Activated CD4-positive, alpha-beta T cell treated with anti-CD3 and anti-CD28 coated beads, Interleukin-2, amount 50 U/mL, for 4 hours (primary cell): ENCODE measurements around the gene SHISA6.

Source experiments
- DNase-seq, 2 experiments: peaks; one replicate each; pipeline ENCODE4 v3.0.0-alpha.2; 2020

SHISA6 gene

GRCh38 chr17:11548398-11548797 is 307.4 kb downstream of the SHISA6 start:
- DNase-seq: no peak

GRCh38 chr17:11550431-11550830 is 309.4 kb downstream of the SHISA6 start:
- DNase-seq: no peak

DNA sequence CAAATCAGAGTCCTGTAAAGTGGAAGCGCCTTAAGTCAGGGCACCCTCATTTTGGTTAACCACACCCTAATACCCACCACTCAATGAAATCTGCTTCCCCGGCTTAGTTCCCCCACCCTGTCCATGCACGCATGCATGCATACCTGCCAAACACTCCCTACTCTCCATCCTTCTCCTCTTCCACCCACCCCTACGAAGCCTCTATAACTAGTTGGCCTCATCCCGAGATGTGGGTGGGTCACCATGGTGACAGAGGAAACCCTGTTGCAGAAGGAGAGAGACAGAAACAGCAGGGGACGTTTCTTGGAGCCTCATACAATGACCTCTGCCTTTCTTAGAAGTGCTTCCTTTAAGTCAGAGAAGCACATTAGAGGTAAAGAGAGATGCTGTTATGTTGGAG is 310.4 kb downstream of the SHISA6 start:
- DNase-seq: no peak

DNA sequence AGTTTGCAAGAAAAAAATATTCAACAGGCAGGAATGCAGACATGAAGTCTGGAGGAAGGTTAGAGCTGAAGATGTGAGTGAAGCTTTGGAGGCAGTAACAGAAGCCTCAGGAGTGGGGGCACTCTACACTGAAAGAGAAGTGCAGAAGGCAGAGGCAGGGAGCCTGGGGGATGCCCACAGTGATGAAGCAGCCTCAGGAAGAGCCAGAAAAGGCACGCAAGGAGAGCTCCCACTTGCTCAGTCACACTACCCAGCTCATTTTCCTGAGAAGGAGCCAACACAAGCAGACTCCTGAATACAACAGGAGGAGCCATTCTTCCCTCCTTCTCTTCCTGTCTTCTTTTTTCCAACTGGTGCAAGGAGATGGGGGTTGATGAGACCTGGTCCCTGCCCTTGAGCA is 312.1 kb downstream of the SHISA6 start:
- no peak for DNase-seq

DNA sequence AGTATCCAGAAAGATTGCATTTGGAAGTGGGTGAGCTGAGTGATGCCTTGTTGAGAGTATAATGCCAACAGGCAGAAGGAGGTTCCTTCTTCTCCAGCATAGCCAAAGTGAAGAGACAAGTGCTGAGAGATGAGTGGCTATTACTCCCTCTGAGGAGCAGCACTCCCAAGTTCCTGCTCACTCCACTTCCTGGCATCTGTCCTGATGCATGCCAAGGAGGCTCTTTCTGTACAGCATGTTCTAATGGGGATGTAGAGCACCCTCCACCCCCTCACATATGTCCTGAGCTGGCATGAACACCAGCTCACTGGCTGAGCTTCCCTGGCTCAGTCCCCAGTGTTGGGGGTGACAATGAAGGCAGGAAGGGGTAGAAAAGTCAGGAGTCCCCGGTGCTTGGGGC is 313.0 kb downstream of the SHISA6 start:
- DNase-seq: no peak

DNA sequence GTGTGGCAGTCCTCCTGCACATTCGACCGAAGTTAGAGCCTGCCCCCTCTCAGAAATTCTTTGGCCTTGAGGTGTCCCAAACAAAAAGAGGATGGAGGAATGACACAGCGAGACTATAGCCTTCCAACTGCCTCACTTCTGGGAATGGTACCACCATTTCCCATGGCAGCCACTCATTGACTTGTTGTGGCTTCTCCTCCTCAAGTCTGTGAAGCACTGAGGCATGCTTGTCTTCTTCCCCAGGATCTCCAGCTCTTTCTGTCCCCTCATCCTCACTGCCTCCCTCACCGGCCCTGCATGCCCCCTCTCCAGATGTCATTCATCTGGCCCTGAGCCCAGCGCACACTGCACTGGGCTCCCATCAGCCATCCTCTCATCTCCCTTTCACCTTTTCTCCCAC is 313.5 kb downstream of the SHISA6 start:
- DNase-seq: no peak

DNA sequence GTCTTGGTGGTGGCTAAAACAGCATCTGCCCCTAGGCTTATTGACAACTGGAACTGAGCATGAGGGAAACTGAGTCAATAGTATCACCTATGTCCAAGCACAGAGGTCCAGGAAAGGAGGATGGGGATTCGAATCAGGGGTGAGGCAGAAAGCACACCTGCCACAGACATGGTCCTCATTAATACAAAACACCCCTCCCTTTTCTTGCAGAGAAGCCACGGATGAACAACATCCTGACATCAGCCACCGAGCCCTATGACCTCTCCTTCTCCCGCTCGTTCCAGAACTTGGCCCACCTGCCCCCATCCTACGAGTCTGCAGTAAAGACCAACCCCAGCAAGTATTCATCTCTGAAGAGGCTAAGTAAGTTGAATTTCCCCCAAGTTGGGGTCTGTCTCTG is 314.5 kb downstream of the SHISA6 start:
- DNase-seq: no peak

DNA sequence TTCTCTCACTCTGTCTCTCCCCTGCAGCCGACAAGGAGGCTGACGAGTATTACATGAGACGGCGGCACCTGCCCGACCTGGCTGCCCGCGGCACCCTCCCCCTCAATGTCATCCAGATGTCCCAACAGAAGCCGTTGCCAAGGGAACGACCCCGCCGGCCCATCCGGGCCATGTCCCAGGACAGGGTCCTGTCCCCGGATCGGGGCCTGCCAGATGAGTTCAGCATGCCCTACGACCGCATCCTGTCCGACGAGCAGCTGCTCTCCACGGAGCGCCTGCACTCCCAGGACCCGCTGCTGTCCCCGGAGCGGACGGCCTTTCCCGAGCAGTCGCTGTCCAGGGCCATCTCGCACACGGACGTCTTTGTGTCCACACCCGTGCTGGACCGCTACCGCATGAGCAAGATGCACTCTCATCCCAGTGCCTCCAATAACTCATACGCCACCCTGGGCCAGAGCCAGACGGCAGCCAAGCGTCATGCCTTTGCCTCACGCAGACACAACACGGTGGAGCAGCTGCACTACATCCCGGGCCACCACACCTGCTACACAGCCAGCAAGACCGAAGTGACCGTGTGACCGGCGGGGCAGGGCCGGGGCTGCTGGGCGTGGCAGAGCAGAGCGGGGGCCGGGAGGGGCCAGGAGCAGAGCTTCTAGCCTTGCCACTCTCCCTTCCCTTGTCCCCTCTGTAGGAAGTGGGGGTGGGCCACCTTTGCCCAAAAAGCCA is 316.9 kb downstream of the SHISA6 start:
- no peak for DNase-seq

DNA sequence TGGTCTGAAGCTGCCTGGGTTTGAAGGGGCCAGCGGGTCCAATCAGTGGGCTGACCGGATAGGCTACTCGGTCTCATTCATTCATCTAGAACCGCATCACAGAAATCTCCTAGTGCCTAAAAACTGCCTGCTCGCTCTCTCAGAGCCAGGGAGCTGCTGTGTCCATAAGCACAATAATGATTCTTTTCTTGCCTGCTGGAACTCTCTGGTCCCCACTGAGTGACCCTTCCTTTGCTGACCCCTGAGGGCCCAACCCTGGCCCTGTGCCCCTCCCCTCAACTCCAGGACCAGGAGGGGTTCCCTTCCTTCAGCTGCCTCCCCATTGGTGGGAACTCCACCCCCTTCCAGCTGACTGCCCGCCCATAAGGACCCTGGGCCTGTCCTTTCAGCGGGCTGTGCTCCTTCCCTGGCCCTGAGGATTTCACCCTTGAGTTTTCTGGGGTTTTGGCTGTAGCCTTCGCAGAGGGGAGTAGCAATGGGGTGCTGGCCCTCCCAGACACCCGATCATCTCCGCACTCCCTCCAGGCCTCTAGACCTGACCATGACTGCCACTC is 317.7 kb downstream of the SHISA6 start:
- no peak for DNase-seq

DNA sequence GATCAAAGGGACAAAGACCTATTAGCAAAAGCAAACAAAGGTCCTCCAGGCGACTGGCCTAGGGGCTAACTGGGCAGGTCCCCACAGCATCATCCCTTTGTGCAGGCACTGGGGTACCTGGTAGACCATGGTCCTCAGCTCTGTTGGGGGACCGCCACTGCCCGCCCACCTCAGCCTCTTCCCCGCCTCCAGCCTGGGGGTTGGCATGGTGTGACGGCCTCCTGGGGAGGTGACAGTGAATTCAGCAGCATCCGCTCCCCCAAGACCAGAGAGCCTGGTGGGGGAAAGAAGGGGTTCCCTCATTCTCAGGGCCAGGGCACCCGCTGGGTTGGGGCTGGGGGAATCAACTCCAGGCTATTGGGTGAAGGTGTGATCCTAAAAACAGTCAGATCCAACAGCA is 318.6 kb downstream of the SHISA6 start:
- no peak for DNase-seq

GRCh38 chr17:11561281-11561680 is 320.3 kb downstream of the SHISA6 start:
- DNase-seq: no peak

- DNase-seq: no peak
These were observed 320.7 kb downstream of the SHISA6 start for GRCh38 chr17:11561702-11562101.

GRCh38 chr17:11564589-11565380 is 323.8 kb downstream of the SHISA6 start:
- DNase-seq: no peak

DNA sequence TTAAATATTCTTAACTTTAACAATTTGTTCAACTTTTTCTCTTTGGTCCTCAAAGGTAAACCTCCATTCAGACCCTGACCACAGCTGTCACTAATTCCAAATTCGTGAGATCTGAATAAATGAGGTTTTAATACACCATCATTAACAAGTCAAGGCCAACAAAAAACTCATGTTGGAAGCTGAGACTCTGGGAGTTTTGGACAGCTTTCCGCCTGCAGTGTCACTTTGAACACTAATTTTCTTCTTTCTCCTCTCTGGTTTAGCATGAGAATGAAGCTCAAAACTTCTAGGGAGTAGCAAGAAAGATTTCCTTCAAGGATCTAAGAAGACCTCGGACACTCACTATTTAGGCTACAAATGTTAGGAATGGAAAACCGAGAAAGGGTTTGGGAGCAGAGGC is 324.6 kb downstream of the SHISA6 start:
- no peak for DNase-seq

- no peak for DNase-seq
These were observed 338.0 kb downstream of the SHISA6 start for GRCh38 chr17:11578998-11579397.

DNA sequence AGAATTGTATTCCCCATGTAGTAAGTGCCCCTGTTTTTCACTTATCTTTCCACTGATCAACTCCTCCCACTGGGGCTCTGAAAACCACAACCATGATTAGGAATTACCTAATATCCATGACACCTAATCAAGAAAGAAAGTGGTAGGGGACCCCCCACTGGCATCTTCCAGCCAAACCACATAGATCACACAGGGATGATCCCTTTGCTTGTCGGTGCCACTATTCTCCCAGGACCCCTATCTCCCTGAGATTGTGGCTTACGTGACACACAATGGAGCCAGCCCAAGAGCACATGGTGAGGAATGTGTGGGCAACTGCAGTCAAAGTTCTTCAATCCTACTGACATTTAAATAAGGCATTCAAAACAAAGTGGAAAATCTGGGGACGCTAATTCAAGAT is 339.7 kb downstream of the SHISA6 start:
- no peak for DNase-seq

- DNase-seq: no peak
These were observed 341.2 kb downstream of the SHISA6 start for GRCh38 chr17:11582217-11582616.

GRCh38 chr17:11583306-11583992 is 342.4 kb downstream of the SHISA6 start:
- no peak for DNase-seq

DNA sequence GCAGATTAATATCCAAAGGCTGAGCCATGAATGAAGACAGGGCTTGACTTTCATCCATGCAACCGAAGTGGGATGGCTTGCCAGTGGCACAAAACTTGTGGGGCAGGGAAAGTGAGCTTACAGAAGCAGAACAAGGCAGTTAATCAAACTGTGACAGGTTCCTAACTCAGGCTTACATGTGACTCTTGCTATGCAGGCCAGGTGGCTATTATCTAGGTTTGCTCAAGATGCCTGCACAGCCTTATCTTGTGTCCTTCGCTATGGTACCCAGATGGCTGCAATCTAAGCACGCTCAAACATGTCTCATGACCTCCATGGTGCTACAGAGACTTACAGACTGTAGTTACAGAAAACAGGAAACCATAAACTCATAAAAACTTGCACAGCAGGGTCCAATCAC is 348.7 kb downstream of the SHISA6 start:
- no peak for DNase-seq

GRCh38 chr17:11598274-11599221 is 357.5 kb downstream of the SHISA6 start, which contains the start of gene DNAH9:
DNAH9 (plus strand) TSS chr17:11598470; CDS start chr17:11598499, 29 bp downstream.
- DNase-seq: no peak

GRCh38 chr17:11601661-11602060 is 360.6 kb downstream of the SHISA6 start:
- DNase-seq: no peak

GRCh38 chr17:11608396-11608795 is 367.4 kb downstream of the SHISA6 start:
- DNase-seq: no peak
